ENCODE results near the gene USP16. TPM values are rescaled to one million over a fixed set of nuclear protein-coding genes. Genes with fewer than 3 reads are reported as not detected.

USP16 gene
- total and polyA plus RNA-seq, 2 of the 13 experiments (the other 11 are each of a cell fraction or from before 2014, with no cell fraction given), result 16.5 to 46.9 TPM

DNA sequence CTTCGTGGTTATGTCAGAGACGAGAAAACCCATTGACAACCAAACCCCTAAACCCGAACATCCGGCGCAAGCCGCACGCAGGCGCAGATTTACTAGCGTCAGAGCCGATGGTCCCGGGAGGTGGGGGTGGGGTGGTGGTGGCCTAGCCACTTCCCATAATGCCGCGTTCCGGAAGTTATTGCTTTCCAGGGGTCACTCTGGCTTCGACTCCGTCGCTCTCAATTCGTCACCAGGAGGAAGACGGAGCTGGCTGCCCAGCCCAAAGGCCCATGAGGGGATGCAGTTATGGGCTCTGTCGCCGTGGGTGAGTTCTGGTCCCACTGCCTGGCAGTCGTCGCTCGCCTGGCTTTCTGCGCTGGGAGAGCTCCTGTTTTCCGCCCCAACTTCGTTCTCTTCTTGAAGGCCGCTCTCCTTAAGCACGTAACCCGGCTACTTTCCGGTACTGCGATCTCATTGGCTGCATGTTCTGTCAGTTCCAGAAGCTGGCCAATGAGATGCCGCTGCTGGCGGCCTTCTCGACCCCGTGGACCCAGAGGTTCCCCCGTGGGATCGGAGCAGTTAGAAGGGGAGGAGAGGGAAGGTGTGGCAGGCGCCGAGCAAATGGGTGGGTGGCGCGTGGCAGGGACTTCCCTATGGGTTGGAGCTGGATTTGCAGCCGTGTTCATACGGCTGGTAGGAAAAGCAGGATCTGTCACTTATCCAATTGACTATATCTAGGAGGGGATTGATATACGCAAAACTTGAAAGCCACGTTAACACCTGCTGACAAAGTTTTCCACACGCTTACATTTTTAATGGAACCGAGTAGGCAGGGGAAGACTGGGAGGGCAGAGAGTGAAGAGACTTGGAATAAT lies at the start of gene USP16 (continued):
- TF ChIP-seq, protein P1, sequence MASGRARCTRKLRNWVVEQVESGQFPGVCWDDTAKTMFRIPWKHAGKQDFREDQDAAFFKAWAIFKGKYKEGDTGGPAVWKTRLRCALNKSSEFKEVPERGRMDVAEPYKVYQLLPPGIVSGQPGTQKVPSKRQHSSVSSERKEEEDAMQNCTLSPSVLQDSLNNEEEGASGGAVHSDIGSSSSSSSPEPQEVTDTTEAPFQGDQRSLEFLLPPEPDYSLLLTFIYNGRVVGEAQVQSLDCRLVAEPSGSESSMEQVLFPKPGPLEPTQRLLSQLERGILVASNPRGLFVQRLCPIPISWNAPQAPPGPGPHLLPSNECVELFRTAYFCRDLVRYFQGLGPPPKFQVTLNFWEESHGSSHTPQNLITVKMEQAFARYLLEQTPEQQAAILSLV (CRISPR knock-in tag; IDR thresholded peaks at IDR 0.05; ENCODE audit: borderline replicate concordance), result peak; percentile 61; the same call in 1 of the 2 replicates
- TF ChIP-seq REL (CRISPR knock-in tag; conservative IDR thresholded peaks at IDR 0.05) (no peak), TAF15 (IDR thresholded peaks at IDR 0.05; ENCODE audit: low read depth, low read length, poor library complexity, severe bottlenecking) (no peak), ZNF761 (CRISPR knock-in tag; conservative IDR thresholded peaks at IDR 0.05) (peak; percentile 78; the same call in 1 of the 2 replicates), NFKB2 (CRISPR knock-in tag; IDR thresholded peaks at IDR 0.05; ENCODE audit: borderline replicate concordance) (peak; percentile 85), ZMAT3 (CRISPR knock-in tag; conservative IDR thresholded peaks at IDR 0.05) (0 out of 2 replicates have a peak, but pooled peaks have one; percentile 37), ZNF616 (CRISPR knock-in tag; IDR thresholded peaks at IDR 0.05; ENCODE audit: low read depth) (no peak), RBM22 (optimal IDR thresholded peaks at IDR 0.05; ENCODE audit: low read length) (no peak), SOX6 (IDR thresholded peaks at IDR 0.05) (no peak), SOX6 (CRISPR knock-in tag; IDR thresholded peaks at IDR 0.05) (peak; percentile 23), ZNF703 (CRISPR knock-in tag; IDR thresholded peaks at IDR 0.05; ENCODE audit: borderline replicate concordance) (no peak), RXRA (CRISPR knock-in tag; IDR thresholded peaks at IDR 0.05) (peak; percentile 63; the same call in 1 of the 2 replicates), ZNF644 (CRISPR knock-in tag; IDR thresholded peaks at IDR 0.05; ENCODE audit: low read depth) (no peak), DNMT1 (CRISPR knock-in tag; IDR thresholded peaks at IDR 0.05) (no peak), ZNF451 (CRISPR knock-in tag; IDR thresholded peaks at IDR 0.05) (no peak), HMG20A (CRISPR knock-in tag; IDR thresholded peaks at IDR 0.05; ENCODE audit: borderline replicate concordance) (no peak; the same call in 1 of the 2 replicates)
- TF ChIP-seq, protein P2, sequence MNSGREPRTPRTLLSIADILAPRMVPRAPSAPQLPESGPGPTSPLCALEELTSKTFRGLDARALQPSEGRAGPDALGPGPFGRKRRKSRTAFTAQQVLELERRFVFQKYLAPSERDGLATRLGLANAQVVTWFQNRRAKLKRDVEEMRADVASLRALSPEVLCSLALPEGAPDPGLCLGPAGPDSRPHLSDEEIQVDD (CRISPR knock-in tag; IDR thresholded peaks at IDR 0.05; ENCODE audit: borderline replicate concordance), result peak; percentile 53; the same call in 1 of the 2 replicates
- TF ChIP-seq, protein P3, sequence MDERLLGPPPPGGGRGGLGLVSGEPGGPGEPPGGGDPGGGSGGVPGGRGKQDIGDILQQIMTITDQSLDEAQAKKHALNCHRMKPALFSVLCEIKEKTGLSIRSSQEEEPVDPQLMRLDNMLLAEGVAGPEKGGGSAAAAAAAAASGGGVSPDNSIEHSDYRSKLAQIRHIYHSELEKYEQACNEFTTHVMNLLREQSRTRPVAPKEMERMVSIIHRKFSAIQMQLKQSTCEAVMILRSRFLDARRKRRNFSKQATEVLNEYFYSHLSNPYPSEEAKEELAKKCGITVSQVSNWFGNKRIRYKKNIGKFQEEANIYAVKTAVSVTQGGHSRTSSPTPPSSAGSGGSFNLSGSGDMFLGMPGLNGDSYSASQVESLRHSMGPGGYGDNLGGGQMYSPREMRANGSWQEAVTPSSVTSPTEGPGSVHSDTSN (CRISPR knock-in tag; IDR thresholded peaks at IDR 0.05), result peak; percentile 93
- TF ChIP-seq, protein P4, sequence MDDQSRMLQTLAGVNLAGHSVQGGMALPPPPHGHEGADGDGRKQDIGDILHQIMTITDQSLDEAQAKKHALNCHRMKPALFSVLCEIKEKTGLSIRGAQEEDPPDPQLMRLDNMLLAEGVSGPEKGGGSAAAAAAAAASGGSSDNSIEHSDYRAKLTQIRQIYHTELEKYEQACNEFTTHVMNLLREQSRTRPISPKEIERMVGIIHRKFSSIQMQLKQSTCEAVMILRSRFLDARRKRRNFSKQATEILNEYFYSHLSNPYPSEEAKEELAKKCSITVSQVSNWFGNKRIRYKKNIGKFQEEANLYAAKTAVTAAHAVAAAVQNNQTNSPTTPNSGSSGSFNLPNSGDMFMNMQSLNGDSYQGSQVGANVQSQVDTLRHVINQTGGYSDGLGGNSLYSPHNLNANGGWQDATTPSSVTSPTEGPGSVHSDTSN (CRISPR knock-in tag; IDR thresholded peaks at IDR 0.05; ENCODE audit: borderline replicate concordance), result peak; percentile 91
- TF ChIP-seq, protein P5, sequence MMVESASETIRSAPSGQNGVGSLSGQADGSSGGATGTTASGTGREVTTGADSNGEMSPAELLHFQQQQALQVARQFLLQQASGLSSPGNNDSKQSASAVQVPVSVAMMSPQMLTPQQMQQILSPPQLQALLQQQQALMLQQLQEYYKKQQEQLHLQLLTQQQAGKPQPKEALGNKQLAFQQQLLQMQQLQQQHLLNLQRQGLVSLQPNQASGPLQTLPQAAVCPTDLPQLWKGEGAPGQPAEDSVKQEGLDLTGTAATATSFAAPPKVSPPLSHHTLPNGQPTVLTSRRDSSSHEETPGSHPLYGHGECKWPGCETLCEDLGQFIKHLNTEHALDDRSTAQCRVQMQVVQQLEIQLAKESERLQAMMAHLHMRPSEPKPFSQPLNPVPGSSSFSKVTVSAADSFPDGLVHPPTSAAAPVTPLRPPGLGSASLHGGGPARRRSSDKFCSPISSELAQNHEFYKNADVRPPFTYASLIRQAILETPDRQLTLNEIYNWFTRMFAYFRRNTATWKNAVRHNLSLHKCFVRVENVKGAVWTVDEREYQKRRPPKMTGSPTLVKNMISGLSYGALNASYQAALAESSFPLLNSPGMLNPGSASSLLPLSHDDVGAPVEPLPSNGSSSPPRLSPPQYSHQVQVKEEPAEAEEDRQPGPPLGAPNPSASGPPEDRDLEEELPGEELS (CRISPR knock-in tag; IDR thresholded peaks at IDR 0.05), result peak; percentile 29; the same call in 1 of the 2 replicates
- TF ChIP-seq, protein P6, sequence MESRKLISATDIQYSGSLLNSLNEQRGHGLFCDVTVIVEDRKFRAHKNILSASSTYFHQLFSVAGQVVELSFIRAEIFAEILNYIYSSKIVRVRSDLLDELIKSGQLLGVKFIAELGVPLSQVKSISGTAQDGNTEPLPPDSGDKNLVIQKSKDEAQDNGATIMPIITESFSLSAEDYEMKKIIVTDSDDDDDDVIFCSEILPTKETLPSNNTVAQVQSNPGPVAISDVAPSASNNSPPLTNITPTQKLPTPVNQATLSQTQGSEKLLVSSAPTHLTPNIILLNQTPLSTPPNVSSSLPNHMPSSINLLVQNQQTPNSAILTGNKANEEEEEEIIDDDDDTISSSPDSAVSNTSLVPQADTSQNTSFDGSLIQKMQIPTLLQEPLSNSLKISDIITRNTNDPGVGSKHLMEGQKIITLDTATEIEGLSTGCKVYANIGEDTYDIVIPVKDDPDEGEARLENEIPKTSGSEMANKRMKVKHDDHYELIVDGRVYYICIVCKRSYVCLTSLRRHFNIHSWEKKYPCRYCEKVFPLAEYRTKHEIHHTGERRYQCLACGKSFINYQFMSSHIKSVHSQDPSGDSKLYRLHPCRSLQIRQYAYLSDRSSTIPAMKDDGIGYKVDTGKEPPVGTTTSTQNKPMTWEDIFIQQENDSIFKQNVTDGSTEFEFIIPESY (CRISPR knock-in tag; IDR thresholded peaks at IDR 0.05), result no peak

All from HepG2 (cell line).